HEK293 (cell line): ENCODE measurements around the gene H2AZ2.

ENCODE experiments used
- CTCF ChIA-PET: fragments of 350-600 bp; formaldehyde crosslinking; extraction: SDS; loops from one replicate; lab custom pipeline; 2021; ENCODE audit warnings: antibody characterized with exemption; lab: Yijun Ruan, JAX
- POLR2A ChIA-PET: fragments of 300-600 bp; formaldehyde crosslinking; extraction: SDS; loops from one replicate; lab custom pipeline; 2020; ENCODE audit warnings: antibody characterized with exemption, inconsistent platforms; lab: Yijun Ruan, JAX
- H3K27ac ChIP-seq: fragments of 200-500 bp; sonication (Bioruptor generic); 2 replicates; pipeline ENCODE4 v1.5.1; 2014; ENCODE audit warnings: low read depth, low read length, control low read depth, inconsistent platforms; ENCODE audit errors: extremely low read depth
- H3K36me3 ChIP-seq, 2 experiments: fragments of 200-500 bp in 1 of 2; sonication (Bioruptor generic) in 1 of 2; 1 replicate in 1 of 2; 2 replicates in 1 of 2; pipeline ENCODE4 v1.5.1; 2014 to 2017; ENCODE audit warnings: inconsistent platforms in 2 of 2, low read length in 2 of 2; ENCODE audit not compliant: control insufficient read depth in 2 of 2, insufficient read depth in 1 of 2
- H3K4me1 ChIP-seq: fragments of 200-500 bp; sonication (Bioruptor generic); 2 replicates; pipeline ENCODE4 v1.5.1; 2014; ENCODE audit warnings: mild to moderate bottlenecking, low read length, inconsistent platforms; ENCODE audit not compliant: control insufficient read depth, insufficient read depth
- H3K4me3 ChIP-seq: 2 replicates; pipeline ENCODE4 v1.5.1; 2011; ENCODE audit warnings: low read depth, mild to moderate bottlenecking, control low read depth, low read length, moderate library complexity
- H3K9me3 ChIP-seq: fragments of 200-500 bp; sonication (Bioruptor generic); 2 replicates; pipeline ENCODE4 v1.5.1; 2014; ENCODE audit warnings: low read depth, low read length, inconsistent platforms; ENCODE audit not compliant: control insufficient read depth, insufficient read depth
- BCL11B ChIP-seq: fragments of 450-650 bp; formaldehyde crosslinking; IDR thresholded peaks from 2 replicates; pipeline ENCODE4 v1.5.1; 2016; ENCODE audit warnings: low read depth, missing biosample characterization, missing genetic modification characterization
- GLI2 ChIP-seq: fragments of 450-650 bp; formaldehyde crosslinking; IDR thresholded peaks from 2 replicates; pipeline ENCODE4; 2017; ENCODE audit warnings: missing biosample characterization, missing genetic modification characterization, low read depth, borderline replicate concordance
- GLIS1 ChIP-seq: fragments of 450-650 bp; formaldehyde crosslinking; IDR thresholded peaks from 2 replicates; pipeline ENCODE4 v1.5.1; 2016; ENCODE audit warnings: missing biosample characterization, missing genetic modification characterization
- MYNN ChIP-seq: fragments of 450-650 bp; formaldehyde crosslinking; IDR thresholded peaks from 2 replicates; pipeline ENCODE4 v1.5.1; 2016; ENCODE audit warnings: missing biosample characterization, missing genetic modification characterization, borderline replicate concordance
- PRDM10 ChIP-seq: fragments of 450-650 bp; formaldehyde crosslinking; IDR thresholded peaks from 2 replicates; pipeline ENCODE4 v1.5.1; 2016; ENCODE audit warnings: missing biosample characterization, missing genetic modification characterization
- SP7 ChIP-seq: fragments of 450-650 bp; formaldehyde crosslinking; IDR thresholded peaks from 2 replicates; pipeline ENCODE4 v1.5.1; 2016; ENCODE audit warnings: missing biosample characterization, missing genetic modification characterization
- ZBTB1 ChIP-seq: fragments of 450-650 bp; formaldehyde crosslinking; IDR thresholded peaks from 2 replicates; pipeline ENCODE4 v1.5.1; 2016; ENCODE audit warnings: missing biosample characterization, missing genetic modification characterization
- ZBTB10 ChIP-seq: fragments of 450-650 bp; formaldehyde crosslinking; IDR thresholded peaks from 2 replicates; pipeline ENCODE4 v1.5.1; 2016; ENCODE audit warnings: missing biosample characterization, missing genetic modification characterization
- ZBTB21 ChIP-seq: fragments of 450-650 bp; formaldehyde crosslinking; IDR thresholded peaks from 2 replicates; pipeline ENCODE4 v1.5.1; 2017; ENCODE audit warnings: missing biosample characterization, missing genetic modification characterization
- ZNF114 ChIP-seq: fragments of 450-650 bp; formaldehyde crosslinking; IDR thresholded peaks from 2 replicates; pipeline ENCODE4 v1.5.0; 2017; ENCODE audit warnings: missing biosample characterization, missing genetic modification characterization
- ZNF23 ChIP-seq: fragments of 450-650 bp; formaldehyde crosslinking; IDR thresholded peaks from 2 replicates; pipeline ENCODE4 v1.5.1; 2016; ENCODE audit warnings: missing biosample characterization, missing genetic modification characterization, borderline replicate concordance
- ZNF266 ChIP-seq: fragments of 450-650 bp; formaldehyde crosslinking; IDR thresholded peaks from 2 replicates; pipeline ENCODE4 v1.5.1; 2016; ENCODE audit warnings: missing biosample characterization, missing genetic modification characterization, low read depth
- ZNF311 ChIP-seq: fragments of 450-650 bp; formaldehyde crosslinking; IDR thresholded peaks from 2 replicates; pipeline ENCODE4 v1.5.1; 2017; ENCODE audit warnings: missing biosample characterization, missing genetic modification characterization, borderline replicate concordance
- ZNF335 ChIP-seq: fragments of 450-650 bp; formaldehyde crosslinking; conservative IDR thresholded peaks from 2 replicates; pipeline ENCODE4 v1.5.1; 2016; ENCODE audit warnings: missing biosample characterization, missing genetic modification characterization
- ZNF501 ChIP-seq: fragments of 450-650 bp; formaldehyde crosslinking; IDR thresholded peaks from 2 replicates; pipeline ENCODE4 v1.5.1; 2016; ENCODE audit warnings: missing biosample characterization, missing genetic modification characterization
- ZNF530 ChIP-seq: fragments of 450-650 bp; formaldehyde crosslinking; IDR thresholded peaks from 2 replicates; pipeline ENCODE4 v1.5.1; 2016; ENCODE audit warnings: low read depth, missing biosample characterization, missing genetic modification characterization
- ZNF560 ChIP-seq: fragments of 450-650 bp; formaldehyde crosslinking; IDR thresholded peaks from 2 replicates; pipeline ENCODE4 v1.5.1; 2017; ENCODE audit warnings: missing biosample characterization, missing genetic modification characterization, borderline replicate concordance
- ZNF704 ChIP-seq: fragments of 450-650 bp; formaldehyde crosslinking; IDR thresholded peaks from 2 replicates; pipeline ENCODE4 v1.5.1; 2016; ENCODE audit warnings: missing biosample characterization, missing genetic modification characterization
- ZNF707 ChIP-seq: fragments of 450-650 bp; formaldehyde crosslinking; IDR thresholded peaks from 2 replicates; pipeline ENCODE4 v1.5.1; 2016; ENCODE audit warnings: missing biosample characterization, missing genetic modification characterization
- ZNF76 ChIP-seq: fragments of 450-650 bp; formaldehyde crosslinking; IDR thresholded peaks from 2 replicates; pipeline ENCODE4; 2016; ENCODE audit warnings: low read depth, missing biosample characterization, missing genetic modification characterization, borderline replicate concordance
- ZNF785 ChIP-seq: fragments of 450-650 bp; formaldehyde crosslinking; IDR thresholded peaks from 2 replicates; pipeline ENCODE4 v1.5.1; 2016; ENCODE audit warnings: missing biosample characterization, missing genetic modification characterization

Gene H2AZ2

GRCh38 chr7:44796034-44796503 lies 51.8 kb downstream of the H2AZ2 start (continued):
- TF ChIP-seq GLIS1 (tag by site-specific recombination) (peak; percentile 33; the same call in 1 of the 2 replicates), ZNF530 (tag by site-specific recombination) (no peak), ZBTB1 (tag by site-specific recombination) (peak; percentile 68; the same call in 1 of the 2 replicates), ZNF501 (tag by site-specific recombination) (no peak; the same call in none of the 2 replicates), ZBTB10 (tag by site-specific recombination) (peak; percentile 91), ZNF311 (tag by site-specific recombination) (no peak), GLI2 (no peak), ZNF707 (no peak), MYNN (tag by site-specific recombination) (no peak), ZBTB21 (tag by site-specific recombination) (peak; percentile 36; the same call in 1 of the 2 replicates), ZNF266 (tag by site-specific recombination) (no peak), ZNF76 (tag by site-specific recombination) (no peak), ZNF335 (tag by site-specific recombination) (peak; percentile 93), ZNF560 (tag by site-specific recombination) (no peak), ZNF704 (no peak), ZNF23 (no peak; the same call in 1 of the 2 replicates), ZNF785 (tag by site-specific recombination) (peak; percentile 86; the same call in 1 of the 2 replicates), BCL11B (tag by site-specific recombination) (peak; percentile 69; the same call in 1 of the 2 replicates), ZNF114 (tag by site-specific recombination) (no peak)

- Histone ChIP-seq H3K27ac (no peak overlapping the region), H3K4me1 (0 out of 2 replicates have a peak, but pooled peaks cover 4% of the 10 kb centered on the region), H3K36me3 (peaks cover 8 to 20% of the 10 kb centered on the region in 2 experiments; a peak in 2 of 3 replicates), H3K9me3 (no peaks in the 10 kb centered on the region), H3K4me3 (no peak overlapping the region)
- CTCF ChIA-PET, result interaction anchor here (0.9 kb wide), 1 partner anchor 55 kb away, joined by 3 read pairs; no protein-coding TSS in a partner anchor
- no peak for TF ChIP-seq SP7 (tag by site-specific recombination)
- TF ChIP-seq PRDM10, result 0 out of 2 replicates have a peak, but pooled peaks have one; percentile 17
- POLR2A ChIA-PET, result interaction anchor here (0.8 to 1.0 kb wide), 2 partner anchors 8 to 188 kb away, joined by 3 read pairs; partner anchors contain the start of gene OGDH
Measured at GRCh38 chr7:44794331-44794730, 53.6 kb downstream of the H2AZ2 start.
